ENCODE measurements around the gene LDLRAD3.

The LDLRAD3 gene

DNA sequence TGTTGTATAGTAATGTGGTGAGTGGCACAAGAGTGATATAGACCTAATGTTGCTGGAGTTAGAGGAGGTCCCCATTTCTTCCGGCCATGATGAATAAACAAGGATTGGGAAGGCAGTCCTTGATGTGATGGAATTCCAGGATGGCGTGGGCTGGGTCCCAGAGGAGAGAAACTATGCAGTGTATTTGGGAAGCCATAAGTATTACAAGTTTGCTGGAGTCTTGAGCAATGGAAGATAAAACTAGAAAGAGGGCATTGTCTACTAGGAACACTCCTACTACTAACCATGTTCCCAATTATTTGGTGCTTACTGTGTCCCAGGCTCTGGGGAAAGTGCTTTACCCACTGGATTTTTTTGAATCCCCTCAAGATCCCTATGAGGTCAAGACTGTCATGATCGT, 20.0 kb downstream of the LDLRAD3 start:
- DNase-seq: no peak

DNA sequence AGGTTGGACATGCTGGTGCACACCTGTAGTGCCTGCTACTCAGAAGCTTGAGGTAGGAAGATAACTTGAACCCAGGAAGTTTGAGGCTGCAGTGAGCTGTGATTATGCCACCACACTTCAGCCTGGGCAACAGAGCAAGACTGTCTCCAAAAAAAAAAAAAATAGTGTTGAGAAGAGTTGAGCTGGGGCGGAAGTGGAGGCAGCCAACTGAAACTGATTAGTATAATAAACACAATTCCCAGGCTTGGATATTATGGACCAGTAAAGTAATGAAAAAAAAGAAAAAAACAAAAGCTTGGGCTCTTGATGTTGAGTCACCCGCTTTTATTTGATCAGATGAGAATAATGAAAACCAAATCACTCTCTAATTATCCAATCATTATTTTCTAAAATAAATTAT, 21.0 kb downstream of the LDLRAD3 start:
- DNase-seq: no peak

DNA sequence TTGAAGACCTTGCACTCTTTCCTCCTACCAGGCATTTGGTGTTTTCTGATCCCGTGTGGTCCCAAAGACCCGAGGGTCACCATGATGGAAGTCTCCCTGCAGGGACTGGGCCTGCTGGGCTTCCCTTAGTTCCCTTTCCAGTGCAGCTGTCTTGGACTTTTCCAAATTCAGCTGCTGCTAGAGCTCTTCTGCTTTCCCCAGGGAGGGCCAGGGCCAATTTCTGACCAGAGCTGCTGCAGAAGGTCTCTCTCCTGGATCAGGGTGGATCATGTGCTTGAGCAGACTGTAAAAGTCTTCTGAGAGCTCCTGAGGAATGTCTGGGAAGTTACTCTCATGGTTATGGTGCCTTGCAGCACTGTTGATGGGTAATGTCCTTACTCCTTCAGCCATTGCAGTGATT, 23.2 kb downstream of the LDLRAD3 start:
- DNase-seq: no peak

DNA sequence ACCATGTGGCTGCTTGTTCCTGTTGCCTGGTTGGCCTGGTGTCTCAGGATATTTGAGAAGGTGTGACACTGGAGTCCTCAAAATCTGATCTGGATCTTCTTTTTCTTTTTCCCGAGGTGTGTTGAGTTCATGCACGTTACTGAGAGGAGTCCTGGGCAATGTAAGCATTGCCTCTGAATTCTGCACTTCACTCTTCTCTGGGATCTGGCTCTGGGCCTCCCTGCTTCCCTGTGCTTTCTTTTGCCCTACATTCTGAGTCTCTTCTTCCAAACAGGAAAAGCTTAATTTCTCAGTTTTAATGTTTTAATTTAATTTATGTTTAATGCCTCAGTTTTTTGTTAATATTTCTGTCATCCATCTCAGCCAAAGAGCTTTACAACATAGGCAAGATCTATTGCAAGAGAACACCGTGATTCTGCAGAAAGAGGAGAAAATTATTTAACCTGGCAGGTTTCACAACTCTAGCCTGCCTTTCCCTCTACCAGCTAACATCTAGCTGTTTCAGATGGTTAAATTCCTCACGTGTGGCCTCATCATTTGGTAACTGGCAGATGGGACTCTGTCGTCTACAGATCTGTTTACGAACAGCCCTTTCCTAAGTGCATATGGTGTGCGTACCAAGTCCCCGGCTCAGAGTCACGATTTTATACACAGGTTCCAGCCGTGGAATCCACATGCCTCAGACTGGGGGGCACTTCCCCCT, 24.7 kb downstream of the LDLRAD3 start:
- peak; percentile 94 for DNase-seq

DNA sequence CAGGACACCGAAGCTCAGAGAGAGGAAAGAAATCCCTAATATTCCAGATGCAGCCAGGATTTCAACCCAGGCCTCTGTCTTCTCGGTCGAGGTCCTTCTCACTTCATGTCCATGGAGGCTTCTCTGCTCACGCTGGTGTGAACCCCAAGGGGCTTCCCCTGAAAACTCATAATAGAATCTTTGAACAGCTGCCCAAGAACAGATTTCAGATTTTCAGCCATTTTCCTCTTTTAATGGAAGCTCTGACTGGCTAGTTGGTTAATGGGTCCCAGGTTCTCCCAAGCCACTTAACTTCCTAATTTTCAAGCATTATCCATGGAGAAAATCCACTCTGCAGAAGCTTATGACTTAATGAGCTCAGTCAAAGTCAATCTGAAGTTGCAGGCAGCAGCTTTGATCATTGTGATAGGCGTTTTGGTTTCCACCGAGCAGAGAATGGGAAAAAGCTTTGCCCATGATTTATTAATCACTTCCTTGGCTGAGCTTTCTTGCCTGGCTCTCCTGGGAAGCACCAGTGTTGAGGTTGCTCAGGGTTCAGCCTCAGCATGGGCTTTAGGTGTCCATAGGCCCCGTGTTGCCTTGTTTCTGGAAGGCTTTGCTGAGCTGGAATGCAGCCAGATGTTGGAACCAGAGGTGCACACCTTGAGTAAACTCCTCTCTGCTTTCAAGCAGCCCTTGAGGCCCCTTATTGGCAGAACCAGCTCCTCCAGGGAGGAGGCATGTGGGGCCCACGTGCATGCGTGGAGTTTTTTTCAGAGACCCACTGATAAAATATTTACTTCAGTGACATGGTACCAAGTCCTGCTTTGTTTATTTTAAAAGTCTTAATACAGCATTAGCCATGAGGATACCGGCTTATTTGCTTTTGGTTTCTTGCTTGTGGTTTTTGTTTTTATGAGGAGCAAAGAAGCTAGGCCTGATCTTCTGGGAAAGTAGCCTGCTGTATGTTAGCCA, 25.5 kb downstream of the LDLRAD3 start:
- DNase-seq: peak; percentile 59

DNA sequence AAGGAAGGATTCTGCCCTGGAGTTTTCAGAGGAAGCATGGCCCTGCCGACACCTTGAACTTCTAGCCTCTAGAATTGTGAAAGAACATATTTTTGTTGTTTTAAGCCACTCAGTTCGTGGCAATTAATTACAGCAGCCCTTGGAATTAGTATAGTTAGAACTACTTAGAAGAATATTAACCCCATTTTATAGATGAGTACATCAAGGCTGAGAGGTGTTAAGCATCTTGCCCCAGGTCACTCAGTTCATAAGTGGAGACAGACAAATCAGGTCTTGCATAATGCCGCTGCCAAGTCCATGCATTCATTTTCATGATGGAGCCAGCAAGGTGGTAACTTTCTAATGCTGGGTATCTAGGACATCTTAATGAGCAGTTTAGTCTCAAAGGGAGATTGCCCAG, 26.6 kb downstream of the LDLRAD3 start:
- no peak for DNase-seq

DNA sequence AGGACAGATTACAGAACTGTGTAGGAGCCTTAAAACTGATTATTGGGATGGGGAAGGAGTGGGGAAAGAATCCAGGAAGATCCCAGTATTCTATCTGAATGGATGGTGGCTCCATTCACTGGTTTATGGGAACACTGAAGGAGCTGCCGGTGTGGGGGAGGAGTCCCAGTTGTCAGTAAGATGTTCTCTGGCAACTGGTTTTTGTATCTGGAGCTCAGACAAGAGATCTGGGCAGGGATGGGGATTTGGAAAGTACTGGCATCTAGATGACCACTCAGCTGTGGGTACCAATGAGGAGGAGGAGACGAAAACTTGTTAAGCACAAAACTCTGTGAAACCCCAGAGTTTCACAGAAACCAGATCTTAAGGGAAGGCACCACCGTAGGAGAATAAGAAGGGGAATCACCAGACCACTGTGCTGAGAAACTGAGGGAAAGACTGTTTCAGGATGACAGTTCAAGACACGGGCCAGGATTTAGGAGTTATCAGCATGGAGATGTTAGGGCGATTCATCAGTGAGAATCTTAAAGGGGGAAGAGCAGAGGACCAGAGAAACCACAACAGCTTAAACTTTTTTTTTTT, 28.1 kb downstream of the LDLRAD3 start:
- DNase-seq: no peak

DNA sequence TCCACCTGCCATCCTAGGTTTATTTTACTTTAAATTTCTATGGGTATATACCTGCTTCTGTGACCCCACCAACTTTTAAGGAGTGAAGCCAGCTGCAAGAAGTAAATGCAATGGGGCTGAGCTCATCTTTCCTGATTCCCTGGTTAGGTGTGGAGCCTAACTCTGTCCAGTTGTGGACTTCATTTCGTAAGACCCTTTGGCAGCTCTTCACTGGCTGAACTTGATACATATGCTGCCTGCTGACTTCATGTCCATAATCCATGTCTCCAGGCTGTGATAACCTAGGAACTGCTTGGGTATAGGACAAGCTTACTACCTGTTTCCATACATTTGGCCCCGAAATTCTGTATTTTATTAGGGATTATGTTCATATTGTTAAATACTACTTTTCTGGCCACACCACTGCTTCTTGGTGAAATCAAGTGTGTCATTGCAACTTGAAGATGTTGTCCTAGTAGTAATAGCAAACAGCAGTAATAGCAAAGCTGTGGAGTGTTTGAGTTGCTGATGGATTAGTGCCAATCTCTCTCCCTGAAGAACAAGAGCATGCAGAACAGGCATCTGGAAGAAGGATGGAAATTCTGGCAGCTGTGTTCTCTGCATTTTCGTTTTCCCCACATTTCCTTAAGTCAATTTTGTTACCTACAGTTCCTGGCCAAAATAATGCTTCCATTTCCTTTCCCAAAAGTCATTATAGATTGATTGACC, 31.2 kb downstream of the LDLRAD3 start:
- no peak for DNase-seq

DNA sequence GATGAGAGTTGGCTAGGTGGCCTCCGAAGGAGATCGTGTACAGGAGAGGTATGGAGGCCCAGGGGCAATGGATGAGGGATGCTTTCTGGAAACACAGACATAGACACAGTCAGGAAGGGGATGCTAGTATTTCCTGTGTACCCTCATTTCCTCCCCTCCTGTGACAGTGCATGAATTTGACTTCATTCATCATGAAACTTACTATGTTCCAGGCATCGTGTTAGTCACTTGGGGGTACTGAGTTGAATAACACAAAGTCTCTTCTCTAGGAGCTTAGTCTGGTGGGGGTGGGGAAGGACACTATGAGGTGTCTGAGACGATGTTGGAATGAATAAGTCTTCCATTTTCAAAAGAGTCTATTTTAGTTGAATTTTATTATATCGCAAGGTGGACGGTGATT, 32.6 kb downstream of the LDLRAD3 start:
- DNase-seq: no peak

DNA sequence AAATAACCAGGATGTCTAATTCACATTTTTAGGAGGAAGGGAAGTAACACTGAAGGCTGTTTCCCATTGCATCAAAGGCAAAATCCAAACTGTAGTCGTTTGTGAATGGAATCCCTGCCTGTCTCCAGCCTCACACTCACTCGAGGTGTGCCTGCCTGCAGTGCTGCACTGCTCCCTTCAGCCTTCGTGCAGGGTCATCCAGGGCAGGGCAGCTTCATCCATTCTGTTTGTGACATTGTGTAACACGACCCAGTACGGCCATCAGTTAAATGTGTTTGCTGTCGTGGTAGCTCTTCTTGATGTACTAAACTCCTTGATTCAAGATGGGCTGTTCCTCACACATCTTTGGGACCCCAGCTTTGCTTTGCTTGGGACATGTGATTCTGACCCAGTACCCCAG, 34.3 kb downstream of the LDLRAD3 start:
- DNase-seq: no peak

DNA sequence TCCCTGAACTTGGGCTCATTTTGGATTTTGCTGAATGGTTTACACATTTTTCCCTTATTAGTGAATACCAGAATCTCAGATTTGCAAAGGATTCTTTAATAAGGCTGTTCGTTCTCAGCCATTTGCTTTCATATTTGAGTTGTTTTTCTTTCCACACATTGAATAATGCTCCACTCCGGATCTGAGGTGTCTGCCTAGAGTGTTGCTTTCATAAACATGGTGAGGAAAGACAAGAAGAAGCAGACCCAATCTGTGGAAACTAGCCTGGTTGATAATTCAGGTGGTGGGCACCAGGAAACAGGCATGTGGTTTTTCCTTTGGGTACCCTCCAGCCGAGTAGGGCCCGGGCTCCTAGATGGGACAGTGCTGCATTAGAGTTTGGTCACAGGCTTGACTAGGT, 35.0 kb downstream of the LDLRAD3 start:
- DNase-seq: no peak

DNA sequence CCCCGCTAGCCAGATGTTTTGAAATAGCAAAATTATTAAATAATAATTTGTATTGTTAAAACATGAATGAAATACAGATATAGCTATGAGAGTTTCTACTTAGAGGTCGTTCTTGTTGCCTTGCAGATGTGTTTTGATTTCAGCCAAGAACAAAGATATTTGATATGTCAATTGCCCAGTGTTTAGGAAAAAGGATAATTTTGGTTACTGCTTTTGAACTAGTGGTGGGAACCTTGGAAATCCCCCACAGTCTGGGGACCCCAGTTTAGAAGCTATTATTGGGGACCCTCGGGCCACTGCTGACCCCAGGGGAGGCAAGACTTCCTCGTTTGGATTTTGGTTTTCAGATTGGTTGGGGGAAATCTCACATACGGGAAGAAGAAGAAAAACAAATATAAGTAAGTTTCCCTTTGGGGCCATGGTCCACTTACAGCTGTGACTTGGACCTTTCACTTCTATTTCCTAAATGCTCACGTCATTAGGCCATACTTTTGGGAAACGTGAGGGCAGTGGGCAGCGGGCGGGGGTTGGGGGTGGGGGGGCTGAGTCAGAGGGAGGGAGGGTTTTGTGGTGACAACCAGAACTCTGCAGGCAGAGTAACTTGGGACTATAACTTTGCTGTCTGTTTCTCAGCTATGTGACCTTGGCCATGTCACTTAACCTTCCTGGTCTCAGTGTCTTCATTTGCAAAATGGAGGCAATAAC, 37.0 kb downstream of the LDLRAD3 start:
- no peak for DNase-seq

DNA sequence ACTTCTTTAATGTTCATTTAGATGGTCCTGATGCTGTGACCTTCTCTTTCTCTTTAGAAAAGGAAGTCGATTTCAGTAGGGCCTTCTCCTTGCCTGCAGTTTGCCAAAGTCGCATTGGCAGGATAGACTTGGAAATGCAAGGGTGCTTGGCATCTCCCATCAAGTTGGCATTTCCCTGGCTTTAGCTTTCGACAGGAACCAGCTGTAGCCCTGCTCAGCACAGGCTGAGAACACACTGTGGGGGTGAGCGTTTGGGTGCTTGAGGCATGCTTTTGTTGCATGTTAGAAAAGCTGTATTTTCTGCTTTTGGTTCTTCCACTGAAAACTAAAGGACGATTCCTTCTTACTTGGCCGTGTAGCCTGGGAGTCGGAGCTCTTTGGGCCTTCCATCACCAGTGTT, 37.7 kb downstream of the LDLRAD3 start:
- DNase-seq: no peak

DNA sequence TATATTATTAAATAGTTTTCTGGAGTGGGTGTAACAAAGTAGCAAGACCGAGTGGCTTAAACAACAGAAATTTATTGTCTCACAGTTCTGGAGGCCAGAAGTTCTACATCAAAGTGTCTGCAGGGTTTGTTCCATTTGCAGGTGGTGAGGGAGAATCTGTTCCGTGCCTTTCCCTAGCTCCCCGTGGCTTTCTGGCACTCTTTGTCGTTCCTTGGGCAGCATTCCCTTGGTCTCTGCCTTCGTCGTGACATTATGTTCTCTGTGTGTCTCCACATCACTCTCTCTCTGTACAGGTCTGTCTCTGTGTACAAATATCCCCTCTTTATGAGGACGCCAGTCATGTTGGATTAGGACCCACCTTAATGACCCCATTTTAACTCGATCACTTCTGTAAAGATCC, 38.2 kb downstream of the LDLRAD3 start:
- DNase-seq: no peak

DNA sequence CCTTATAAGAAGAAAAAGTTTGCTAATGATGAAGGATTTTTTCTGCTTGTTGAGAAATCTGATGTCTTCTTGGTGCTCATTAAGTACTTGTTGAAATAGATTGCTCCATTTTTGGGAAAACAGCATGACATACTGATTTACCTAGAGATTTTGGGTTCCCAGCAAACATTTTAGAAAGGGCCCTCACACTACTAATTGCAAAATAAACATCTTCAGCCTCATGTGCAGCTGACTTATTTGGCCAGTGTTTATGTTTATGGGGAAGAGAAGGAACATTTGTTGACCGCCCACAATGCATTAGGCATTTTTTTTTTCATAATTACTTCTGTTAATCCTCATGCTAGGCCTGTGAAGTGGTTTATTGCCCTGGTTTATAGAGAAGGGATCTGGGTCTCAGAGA, 40.1 kb downstream of the LDLRAD3 start:
- DNase-seq: no peak

DNA sequence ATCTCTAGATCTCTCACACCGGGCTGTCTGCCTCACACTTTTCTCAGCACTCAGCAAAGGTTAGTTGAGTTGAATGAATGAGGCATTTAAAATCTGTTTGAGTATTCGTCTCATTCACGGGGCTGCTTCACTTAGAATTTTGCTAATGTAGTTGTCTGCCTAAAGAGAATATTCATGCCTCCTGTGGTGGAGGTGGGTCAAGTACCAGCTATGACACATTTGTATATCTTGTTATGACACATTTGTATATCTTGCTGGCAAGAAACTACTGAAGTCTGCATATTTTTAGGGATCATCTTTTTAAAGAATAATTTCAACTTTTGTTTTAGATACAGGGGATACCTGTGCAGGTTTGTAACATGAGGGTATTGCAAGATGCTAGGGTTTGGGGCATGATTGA, 43.1 kb downstream of the LDLRAD3 start:
- DNase-seq: no peak

DNA sequence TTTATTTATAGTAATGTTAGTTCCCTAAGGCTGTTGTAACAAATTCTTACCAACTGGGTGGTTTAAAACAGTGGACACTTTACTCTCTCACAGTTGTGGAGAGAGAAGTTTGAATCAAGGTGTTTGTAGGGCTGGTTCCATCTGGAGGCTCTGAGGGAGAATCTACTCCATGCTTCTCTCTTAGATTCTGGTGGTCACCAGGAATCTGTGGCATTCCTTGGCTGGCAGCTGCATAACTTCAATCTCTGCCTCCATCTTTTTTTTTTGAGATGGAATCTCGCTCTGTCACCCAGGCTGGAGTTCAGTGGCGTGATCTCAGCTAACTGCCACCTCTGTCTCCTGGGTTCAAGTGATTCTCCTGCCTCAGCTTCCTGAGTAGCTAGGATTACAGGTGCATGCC, 46.3 kb downstream of the LDLRAD3 start:
- no peak for DNase-seq

DNA sequence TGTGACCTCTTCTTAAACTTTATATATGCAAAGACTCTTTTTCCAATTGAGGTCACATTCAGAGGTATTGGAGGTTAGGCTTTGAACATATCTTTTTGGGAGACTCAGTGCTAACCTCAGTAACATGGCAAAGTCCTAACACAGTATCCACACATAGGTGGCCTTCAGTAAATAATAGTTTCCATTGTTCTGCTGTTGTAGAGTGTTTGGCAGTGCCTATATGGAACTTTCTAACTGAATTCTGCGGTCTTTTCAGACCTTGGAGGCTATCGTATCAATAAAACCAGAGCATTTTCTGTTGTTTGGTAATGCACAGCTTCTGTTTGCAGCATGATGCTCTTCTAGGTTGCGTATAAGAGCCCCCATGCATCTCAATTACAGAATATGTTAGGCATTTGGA, 47.0 kb downstream of the LDLRAD3 start:
- no peak for DNase-seq

DNA sequence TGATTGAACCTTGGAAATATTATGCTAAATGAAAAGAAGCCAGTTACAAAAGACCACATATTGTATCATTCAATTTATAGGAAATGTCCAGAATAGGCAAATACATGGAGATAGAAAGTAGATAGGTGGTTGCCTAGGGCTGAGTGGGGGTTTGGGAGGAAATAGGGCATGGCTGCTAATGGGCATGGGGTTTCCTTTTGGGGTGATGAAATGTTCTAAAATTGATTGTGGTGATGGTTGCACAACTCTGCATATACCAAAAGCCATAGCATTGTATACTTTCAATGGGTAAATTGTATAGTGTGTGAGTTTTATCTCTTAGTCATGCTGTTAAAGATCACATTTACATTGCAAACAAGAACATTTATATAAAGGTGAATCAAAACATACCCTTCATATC, 48.7 kb downstream of the LDLRAD3 start:
- DNase-seq: no peak

DNA sequence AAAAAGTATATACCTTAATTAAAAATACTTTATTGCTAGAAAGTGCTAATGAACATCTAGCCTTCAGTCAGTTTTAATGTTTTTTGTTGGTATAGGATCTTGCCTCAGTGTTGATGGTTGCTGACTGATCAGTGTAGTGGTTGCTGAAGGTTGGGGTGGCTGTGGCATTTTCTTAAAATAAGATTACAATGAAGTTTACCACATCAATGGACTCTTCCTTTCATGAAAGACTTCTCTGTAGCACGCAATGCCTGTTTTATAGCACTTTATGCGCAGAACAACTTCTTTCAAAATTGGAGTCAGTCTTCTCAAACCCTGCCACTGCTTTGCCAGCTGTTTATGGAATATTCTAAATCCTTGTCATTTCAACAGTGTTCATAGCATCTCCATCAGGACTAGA, 50.6 kb downstream of the LDLRAD3 start:
- no peak for DNase-seq

DNA sequence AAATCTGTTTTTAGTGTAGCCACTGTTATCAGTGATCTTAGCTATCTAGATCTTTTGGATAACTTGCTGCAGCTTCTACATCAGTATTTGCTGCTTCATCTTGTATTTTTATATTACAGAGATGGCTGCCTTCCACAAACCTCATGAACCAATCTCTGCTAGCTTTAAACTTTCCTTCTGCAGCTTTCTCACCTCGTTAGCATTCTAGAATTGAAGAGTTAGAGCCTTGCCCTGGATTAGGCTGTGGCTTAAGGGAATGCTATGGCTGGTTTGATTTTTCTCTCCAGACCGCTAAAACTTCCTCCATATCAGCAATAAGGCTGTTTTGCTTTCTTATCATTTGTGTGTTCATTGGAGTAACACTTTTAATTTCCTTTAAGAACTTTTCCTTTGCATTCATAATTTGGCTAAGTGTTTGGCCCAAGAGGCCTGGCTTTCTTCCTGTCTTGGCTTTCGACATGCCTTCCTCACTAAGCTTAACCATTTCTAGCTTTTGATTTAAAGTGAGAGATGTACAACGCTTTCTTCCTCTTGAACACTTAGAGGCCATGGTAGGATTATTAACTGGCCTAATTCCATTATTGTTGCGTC, 51.9 kb downstream of the LDLRAD3 start:
- no peak for DNase-seq

DNA sequence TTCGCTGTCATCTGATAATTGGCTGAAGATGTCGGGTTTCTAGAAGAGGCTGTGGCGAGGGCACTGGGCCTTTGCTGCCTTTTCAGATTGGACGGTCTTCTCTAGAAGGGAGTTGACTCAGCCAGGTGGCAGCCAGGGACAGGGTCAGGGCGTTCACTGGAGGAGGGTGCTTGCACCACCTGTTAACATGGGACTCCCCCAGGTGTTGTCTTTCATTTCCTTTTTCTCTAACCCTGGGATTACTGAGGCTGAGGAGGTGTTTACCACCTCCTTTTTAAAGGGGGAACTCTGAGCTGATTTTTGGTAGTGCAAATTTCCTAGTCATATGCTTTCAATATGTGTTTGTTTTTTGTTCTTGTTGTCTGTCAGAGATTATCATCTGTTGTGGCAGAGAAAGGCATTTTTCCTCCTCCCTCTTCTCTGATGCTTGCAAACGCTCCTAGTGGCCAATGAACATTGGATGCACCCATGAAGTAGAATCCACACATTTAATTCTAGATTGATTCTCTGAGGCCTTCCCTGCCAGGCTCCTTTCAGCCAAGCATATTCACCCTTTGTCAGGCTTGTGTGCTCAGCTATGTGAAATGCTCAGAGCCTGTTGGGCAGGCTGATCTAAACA, 54.1 kb downstream of the LDLRAD3 start:
- no peak for DNase-seq
